ENCODE results near the gene SYNJ2. TPM values are rescaled to one million over a fixed set of nuclear protein-coding genes. Genes with fewer than 3 reads are reported as not detected.

SYNJ2 gene
- total and polyA plus RNA-seq, 11 donors = 7.5 to 27.0 (median 18.2) TPM

- H3K4me3 ChIP-seq = no peak overlapping the region
- ATAC-seq (peak in 1 of 4 donors; percentile 20), DNase-seq (no peak)
- H3K36me3 ChIP-seq = peaks cover 0 to 88% (median 46%) of the 10 kb centered on the region in 9 donors
- intact Hi-C loops (cut with DNase I) = loop anchor here in 9 of 10 donors (2.0 to 10.0 kb wide), 10 partner anchors 42 to 755 kb away; partner anchors contain the start of gene SYNJ2 (in 3 of the 9)
- no peaks in the 10 kb centered on the region for H3K27me3 ChIP-seq
- WGBS, 4 donors = 67 to 73% (median 69%) methylated on average over 6 of the region's 6 CpGs
- H3K9me3 ChIP-seq = no peaks in the 10 kb centered on the region
- H3K4me1 ChIP-seq = peaks cover 0 to 39% (median 8%) of the 10 kb centered on the region in 12 donors
- H3K27ac ChIP-seq = peak overlapping the region in 8 of 12 donors; percentile 22 to 73 (median 56)
- TF ChIP-seq POLR2A (IDR thresholded peaks at IDR 0.05) (no peak), CTCF (IDR thresholded peaks at IDR 0.05) (no peak)
Measured at GRCh38 chr6:158069800-158070195, 88.1 kb downstream of the SYNJ2 start.

- Histone ChIP-seq H3K9me3 (no peaks in the 10 kb centered on the region), H3K36me3 (peaks cover 0 to 87% (median 39%) of the 10 kb centered on the region in 9 donors), H3K4me3 (no peak overlapping the region), H3K4me1 (peaks cover 0 to 39% (median 8%) of the 10 kb centered on the region in 12 donors), H3K27me3 (no peaks in the 10 kb centered on the region), H3K27ac (peak overlapping the region in 6 of 12 donors; percentile 33 to 64 (median 50))
- ATAC-seq (no peak), DNase-seq (no peak)
- intact Hi-C loops (cut with DNase I) = loop anchor here in 8 of 10 donors (2.0 to 10.0 kb wide), 9 partner anchors 43 to 756 kb away; partner anchors contain the start of gene SYNJ2 (in 3 of the 8)
- 96 to 97% (median 97%) methylated on average over 10 of the region's 10 CpGs for WGBS, 4 donors
- no peak for TF ChIP-seq POLR2A (IDR thresholded peaks at IDR 0.05)
- TF ChIP-seq CTCF (IDR thresholded peaks at IDR 0.05) = no peak
Measured at GRCh38 chr6:158070513-158070912, 88.8 kb downstream of the SYNJ2 start.

GRCh38 chr6:158071121-158072082 is 89.7 kb downstream of the SYNJ2 start:
- 84 to 88% (median 87%) methylated on average over 30 to 34 of the region's 34 CpGs for WGBS, 4 donors
- DNase-seq (peak in 1 of 5 donors; percentile 31), ATAC-seq (peak in 3 of 4 donors; percentile 9 to 16 (median 12))
- Histone ChIP-seq H3K27ac (peak overlapping the region in 1 of 12 donors; percentile 64), H3K4me3 (no peak overlapping the region), H3K27me3 (no peaks in the 10 kb centered on the region), H3K4me1 (peaks cover 0 to 39% (median 8%) of the 10 kb centered on the region in 12 donors), H3K36me3 (peaks cover 0 to 87% (median 39%) of the 10 kb centered on the region in 9 donors), H3K9me3 (no peaks in the 10 kb centered on the region)
- no peak for TF ChIP-seq CTCF (IDR thresholded peaks at IDR 0.05)
- no peak for TF ChIP-seq POLR2A (IDR thresholded peaks at IDR 0.05)
- intact Hi-C loops (cut with DNase I) = loop anchor here (1.0 to 10.0 kb wide), 12 partner anchors 44 to 757 kb away; partner anchors contain the start of gene SYNJ2 (in 6 of the 10)

Measured in heart left ventricle (tissue), 16 donors.